Stimulated activated CD8-positive, alpha-beta memory T cell treated with anti-CD3 and anti-CD28 coated beads, Interleukin-12 subunit alpha, Interleukin-12 subunit beta, amount 100 ng/mL, for 24 hours (primary cell): ENCODE data around the gene ZMYND12.
A peak's percentile ranks its signal among the peaks of the same experiment; 100 is the strongest.
"Not testable (repeated sequence)": the region's sequence is repeated elsewhere in the genome, so short reads cannot be mapped to it uniquely, and the experiment has no call there.

Experiments used
- DNase-seq: peaks from one replicate; pipeline ENCODE4 v3.0.0-alpha.2; 2020; ENCODE audit errors: extremely low read depth

The ZMYND12 gene

GRCh38 chr1:42456010-42456753 lies at the start of gene ZMYND12, which contains the start of gene PPCS:
ZMYND12 (minus strand) TSS chr1:42456022; CDS start chr1:42455997, 25 bp downstream.
PPCS (plus strand) TSS chr1:42456543; CDS start chr1:42456566, 23 bp downstream.
- DNase-seq, result peak; percentile 85

GRCh38 chr1:42504535-42505128 lies 48.8 kb upstream of the ZMYND12 start:
- no peak for DNase-seq

GRCh38 chr1:42502031-42502430 lies 46.2 kb upstream of the ZMYND12 start:
- not testable (repeated sequence) for DNase-seq

- no peak for DNase-seq
These were observed 34.4 kb upstream of the ZMYND12 start for GRCh38 chr1:42490237-42490636.

GRCh38 chr1:42484382-42484781 lies 28.6 kb upstream of the ZMYND12 start:
- no peak for DNase-seq

- DNase-seq, result no peak
These were observed 26.9 kb upstream of the ZMYND12 start for GRCh38 chr1:42482635-42483153.

- DNase-seq, result no peak
These were observed 25.1 kb upstream of the ZMYND12 start for GRCh38 chr1:42480921-42481320.

- DNase-seq, result no peak
These were observed 23.8 kb upstream of the ZMYND12 start for GRCh38 chr1:42479621-42480020.

- no peak for DNase-seq
These were observed 22.0 kb upstream of the ZMYND12 start for GRCh38 chr1:42477775-42478174.

- DNase-seq, result not testable (repeated sequence)
These were observed 21.5 kb upstream of the ZMYND12 start for GRCh38 chr1:42477354-42477753.

- DNase-seq, result no peak
These were observed 20.8 kb upstream of the ZMYND12 start for GRCh38 chr1:42476605-42477004.

GRCh38 chr1:42469727-42470126 lies 13.9 kb upstream of the ZMYND12 start:
- no peak for DNase-seq

- no peak for DNase-seq
These were observed 10.2 kb upstream of the ZMYND12 start for GRCh38 chr1:42466030-42466429.

- no peak for DNase-seq
These were observed 8.1 kb upstream of the ZMYND12 start for GRCh38 chr1:42463921-42464320.

- peak; percentile 83 for DNase-seq
These were observed 7.3 kb upstream of the ZMYND12 start, which contains the start of gene CCDC30 for GRCh38 chr1:42462828-42463763. CCDC30 (plus strand) TSS chr1:42463286; CDS start chr1:42480552, 17,266 bp downstream.

GRCh38 chr1:42461196-42461595 lies 5.4 kb upstream of the ZMYND12 start:
- no peak for DNase-seq

GRCh38 chr1:42456754-42457089 lies 900 bp upstream of the ZMYND12 start:
- peak; percentile 9 for DNase-seq

- no peak for DNase-seq
These were observed 1.4 kb downstream of the ZMYND12 start for GRCh38 chr1:42454403-42454802.

- DNase-seq, result no peak
These were observed 2.4 kb downstream of the ZMYND12 start for GRCh38 chr1:42453386-42453785.

GRCh38 chr1:42450061-42450460 lies 5.8 kb downstream of the ZMYND12 start:
- no peak for DNase-seq

GRCh38 chr1:42449256-42449655 lies 6.6 kb downstream of the ZMYND12 start:
- DNase-seq, result no peak

- DNase-seq, result no peak
These were observed 13.2 kb downstream of the ZMYND12 start for GRCh38 chr1:42442662-42443061.
